Measurements from ENCODE around the gene CHST2.

The CHST2 gene

DNA sequence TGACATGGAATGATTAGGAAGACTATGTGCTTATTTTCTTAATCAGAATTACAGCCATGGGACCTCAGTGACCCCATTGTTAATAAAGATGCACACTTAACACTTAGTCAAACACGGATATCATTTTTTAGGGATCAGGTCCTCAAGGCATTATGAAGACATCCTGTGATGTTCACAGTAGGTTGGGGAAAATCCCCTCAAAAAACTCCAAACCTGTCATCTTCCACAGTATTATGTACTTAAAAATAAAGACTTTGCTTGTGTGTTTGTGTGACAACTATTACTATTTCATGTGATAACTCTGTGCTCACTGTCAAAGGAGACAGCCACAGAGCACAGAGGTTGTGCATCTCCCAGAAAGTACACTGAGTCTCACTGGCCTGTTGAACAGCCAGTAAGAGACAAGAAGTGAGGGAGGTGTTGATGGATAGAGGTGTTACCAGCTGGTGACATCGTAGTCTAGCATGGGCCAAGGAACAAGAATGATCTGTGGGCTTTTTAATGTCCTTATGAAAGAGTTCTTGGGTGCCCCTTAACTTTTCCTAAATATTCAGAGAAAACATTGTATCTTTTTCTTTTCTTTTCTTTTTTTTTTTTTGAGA, 18.0 kb downstream of the CHST2 start:
- no peak for DNase-seq

DNA sequence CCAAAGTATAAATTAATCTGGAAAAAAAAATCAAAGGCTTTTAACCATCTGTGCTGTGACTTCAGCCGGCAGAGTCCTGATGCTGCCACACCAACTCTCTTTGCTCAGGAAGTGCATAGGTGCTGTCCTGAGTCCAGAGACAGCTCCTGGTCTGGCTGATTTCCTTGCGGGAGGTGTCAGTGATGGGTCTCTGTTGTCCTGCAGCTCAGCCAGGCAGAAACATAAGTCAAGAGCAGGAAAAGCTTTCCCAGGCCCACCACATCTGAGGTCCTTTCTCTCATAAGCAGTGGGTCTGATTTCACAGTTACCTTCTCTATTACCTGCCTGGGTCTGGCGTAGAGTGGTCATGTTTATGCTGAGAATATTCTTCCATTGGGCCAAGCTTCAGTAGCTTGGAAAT, 19.4 kb downstream of the CHST2 start:
- no peak for DNase-seq

DNA sequence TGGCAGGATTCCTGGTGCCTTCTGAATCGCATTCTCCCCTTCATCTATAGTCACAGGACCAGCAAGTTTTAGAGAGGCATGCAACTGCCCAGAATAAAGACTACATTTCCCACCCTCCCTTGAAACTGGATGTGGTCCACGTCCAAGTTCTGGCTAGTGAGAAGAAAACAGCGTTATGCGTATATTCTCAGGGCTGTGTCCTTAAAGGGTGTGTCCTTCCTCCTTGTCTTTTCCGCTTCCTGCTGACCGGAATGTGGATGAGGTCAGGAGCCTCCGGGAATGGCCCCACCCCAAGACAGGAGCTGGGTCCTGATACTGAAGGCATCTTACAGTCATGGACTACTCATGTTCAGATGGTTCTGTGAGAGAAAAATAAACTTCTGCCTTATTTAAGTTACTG, 20.2 kb downstream of the CHST2 start:
- no peak for DNase-seq

DNA sequence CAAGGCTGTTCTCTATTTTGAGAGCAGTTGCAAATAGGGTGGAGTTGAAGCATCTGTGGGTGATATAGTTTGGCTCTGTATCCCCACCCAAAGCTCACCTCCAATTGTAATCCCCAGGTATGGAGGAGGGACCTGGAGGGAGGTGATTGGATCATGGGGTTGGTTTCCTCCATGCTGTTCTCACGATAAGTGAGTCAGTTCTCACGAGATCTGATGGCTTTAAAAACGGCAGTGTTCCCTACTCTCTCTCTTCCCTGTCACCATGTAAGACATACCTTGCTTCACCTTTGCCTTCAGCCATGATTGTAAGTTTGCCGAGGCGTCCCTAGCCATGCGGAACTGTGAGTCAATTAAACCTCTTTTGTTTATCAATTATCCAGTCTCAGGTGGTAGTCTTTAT, 21.0 kb downstream of the CHST2 start:
- DNase-seq: no peak

DNA sequence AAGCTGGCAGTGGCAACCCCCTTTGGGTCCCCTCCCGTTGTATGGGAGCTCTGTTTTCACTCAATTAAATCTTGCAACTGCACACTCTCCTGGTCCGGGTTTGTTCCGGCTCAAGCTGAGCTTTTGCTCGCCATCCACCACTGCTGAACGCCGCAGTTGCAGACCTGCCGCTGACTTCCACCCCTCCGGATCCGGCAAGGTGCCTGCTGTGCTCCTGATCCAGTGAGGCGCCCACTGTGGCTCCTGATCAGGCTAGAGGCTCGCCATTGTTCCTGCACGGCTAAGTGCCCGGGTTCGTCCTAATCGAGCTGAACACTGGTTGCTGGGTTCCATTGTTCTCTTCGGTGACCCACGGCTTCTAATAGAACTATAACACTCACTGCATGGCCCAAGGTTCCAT, 22.8 kb downstream of the CHST2 start:
- no peak for DNase-seq

DNA sequence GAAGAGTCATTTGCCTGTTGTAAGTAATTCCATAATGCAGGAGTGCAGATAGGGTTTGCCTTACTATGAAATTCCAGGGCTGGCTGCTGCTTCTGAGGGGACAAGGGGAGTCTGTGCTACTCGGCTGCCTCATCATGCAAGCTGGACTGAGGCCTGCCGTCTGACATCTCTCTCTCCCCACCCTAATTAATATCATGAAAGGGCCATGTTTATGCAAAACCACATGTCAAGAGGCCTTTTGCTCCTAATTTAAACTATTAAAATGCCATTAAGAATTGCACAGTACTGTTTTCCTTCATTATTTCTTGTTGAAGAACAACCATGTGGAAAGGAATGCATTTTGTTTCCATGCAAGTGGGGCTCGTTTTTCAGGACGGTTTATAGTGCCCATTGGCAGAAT, 26.3 kb downstream of the CHST2 start:
- DNase-seq: no peak

DNA sequence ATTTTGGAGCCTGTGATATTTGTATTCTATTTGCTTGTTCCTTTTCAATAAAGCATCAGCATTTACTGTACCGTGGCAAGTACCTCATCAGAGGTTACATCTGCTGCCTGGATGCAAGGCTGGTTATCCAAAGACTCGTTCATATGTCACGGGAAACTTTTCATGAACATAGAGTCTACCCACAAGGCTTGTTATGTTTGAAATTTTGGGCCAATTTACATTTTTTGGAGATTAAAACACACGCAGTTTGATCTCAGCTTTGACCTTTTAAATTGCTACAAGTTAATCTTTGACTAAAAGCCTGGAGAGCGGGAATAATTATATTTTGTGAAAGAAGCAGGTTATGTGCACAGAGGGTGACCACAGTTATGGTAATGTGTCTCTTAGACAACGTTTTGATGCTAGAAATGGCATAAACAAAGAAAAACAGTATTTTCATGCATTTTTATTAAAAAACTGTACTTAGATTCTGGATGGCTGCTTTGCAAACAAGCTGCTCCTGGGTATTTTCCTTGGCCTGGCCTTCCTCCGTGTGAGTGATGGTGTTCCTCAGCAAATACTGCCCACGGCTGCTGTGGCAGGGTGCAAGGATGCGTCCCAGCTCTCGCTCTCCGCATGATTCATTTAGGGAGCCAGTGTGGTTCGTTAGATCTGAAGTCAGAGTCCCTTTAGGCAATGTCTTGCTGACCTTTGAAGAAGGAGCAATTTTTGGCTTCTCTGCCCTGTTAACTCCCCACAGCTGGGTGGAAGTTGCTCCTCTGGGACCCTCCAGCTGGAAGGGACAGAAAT, 27.1 kb downstream of the CHST2 start:
- DNase-seq: no peak

DNA sequence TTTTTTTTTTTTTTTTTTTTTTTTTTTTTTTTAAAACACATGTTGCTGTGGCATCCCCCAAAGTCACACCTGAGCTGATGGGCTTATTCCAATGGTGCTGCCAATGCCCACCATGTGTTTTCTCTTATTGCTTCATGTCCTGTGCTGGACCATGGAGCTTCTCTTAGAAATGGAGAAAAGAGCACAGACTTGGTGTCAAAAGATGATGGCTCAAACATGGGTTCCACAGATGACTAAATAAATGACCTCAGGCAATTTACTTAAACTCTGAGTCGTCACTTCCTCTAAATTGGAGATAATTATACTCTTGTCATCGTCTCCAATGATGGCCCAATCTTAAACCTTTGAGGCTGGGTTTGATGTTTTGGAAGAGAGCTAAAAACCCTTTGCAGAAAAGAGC, 28.1 kb downstream of the CHST2 start:
- DNase-seq: no peak

DNA sequence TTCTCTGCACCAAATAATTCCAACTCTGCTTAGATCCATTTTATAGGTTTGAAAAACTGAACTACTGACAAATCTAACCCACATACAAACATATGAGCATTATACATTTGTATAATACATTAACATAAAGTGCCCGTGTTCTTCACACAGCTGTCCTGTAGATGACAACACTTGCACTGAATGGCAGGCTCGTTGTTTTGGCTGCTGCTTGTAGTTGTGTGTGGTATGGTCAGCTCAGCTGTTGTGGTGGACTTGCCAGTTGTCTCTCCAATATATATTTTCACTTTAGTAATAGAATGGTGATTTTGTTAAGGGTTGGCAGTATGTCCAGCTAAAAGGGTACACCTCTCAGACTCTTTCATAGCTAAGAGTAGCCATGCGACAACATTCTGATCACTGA, 30.5 kb downstream of the CHST2 start:
- DNase-seq: no peak

DNA sequence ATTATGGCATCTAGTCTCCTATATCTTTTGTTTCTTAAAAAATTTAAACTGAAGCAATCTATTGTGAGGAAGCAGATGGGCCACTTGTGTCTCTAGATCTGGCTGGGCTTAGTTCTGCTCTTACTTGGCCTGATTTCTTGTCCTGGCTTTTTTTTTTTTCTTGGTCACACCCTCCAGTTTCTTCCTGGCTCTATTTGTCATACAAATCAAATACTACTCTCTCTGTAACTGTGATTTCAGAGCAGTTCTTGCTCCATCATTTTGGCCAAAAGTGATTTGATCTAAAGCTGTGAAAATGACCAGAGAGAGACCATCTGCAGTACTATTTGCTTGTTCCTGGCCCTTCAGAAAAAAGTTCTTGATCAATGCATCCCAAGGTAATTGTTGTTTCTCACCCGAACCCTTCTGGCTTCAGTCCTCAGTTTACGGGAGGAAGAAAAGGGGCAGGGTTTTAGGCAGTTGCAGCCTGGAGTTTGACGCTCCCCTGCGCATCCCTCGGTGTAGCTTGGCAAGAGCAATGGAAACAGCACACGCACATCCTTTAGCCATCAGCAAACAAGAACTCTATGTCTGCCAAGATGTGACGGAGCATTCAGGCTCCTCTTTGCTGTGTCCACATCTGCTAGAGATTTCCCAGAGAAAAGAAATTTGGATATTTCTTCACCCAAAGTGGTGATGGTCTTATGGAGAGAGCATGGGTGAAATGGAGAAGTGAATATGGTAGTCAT, 31.6 kb downstream of the CHST2 start:
- DNase-seq: no peak

DNA sequence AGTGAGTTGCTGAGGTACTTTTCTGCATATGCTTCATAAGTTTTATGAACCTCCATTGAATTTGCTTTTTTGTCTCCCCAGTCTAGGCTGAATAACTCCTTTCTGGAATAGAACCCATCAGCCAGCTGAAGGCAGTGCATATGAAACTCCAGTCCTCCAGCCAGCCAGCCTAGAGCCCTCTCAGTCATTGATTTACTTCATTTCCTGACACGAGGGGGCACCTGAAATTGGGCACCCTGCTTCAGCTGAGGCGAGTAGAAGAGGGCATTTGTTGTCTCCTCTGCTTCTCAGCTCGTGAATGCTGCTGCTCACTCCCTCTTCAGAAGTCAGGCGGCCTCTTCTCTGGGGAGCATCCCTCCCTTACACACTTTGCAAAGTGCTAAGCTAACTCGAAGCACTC, 32.5 kb downstream of the CHST2 start:
- DNase-seq: no peak

DNA sequence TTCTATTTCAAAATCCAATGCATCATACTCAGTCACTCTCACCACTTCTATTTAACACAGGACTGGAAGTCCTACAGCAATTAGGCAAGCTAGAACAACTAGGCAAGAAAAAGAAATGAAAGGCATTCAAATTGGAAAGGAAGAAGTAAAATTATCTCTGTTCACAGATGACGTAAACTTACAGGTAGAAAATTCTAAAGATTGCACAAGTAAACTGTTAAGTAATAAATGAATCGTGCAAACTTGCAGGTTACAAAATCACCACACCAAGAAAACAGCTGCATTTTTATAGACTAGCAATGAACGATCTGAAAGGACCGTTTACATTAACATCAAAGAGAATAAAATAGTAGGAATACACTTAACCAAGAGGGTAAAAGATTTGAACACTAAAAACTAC, 36.2 kb downstream of the CHST2 start:
- no peak for DNase-seq

DNA sequence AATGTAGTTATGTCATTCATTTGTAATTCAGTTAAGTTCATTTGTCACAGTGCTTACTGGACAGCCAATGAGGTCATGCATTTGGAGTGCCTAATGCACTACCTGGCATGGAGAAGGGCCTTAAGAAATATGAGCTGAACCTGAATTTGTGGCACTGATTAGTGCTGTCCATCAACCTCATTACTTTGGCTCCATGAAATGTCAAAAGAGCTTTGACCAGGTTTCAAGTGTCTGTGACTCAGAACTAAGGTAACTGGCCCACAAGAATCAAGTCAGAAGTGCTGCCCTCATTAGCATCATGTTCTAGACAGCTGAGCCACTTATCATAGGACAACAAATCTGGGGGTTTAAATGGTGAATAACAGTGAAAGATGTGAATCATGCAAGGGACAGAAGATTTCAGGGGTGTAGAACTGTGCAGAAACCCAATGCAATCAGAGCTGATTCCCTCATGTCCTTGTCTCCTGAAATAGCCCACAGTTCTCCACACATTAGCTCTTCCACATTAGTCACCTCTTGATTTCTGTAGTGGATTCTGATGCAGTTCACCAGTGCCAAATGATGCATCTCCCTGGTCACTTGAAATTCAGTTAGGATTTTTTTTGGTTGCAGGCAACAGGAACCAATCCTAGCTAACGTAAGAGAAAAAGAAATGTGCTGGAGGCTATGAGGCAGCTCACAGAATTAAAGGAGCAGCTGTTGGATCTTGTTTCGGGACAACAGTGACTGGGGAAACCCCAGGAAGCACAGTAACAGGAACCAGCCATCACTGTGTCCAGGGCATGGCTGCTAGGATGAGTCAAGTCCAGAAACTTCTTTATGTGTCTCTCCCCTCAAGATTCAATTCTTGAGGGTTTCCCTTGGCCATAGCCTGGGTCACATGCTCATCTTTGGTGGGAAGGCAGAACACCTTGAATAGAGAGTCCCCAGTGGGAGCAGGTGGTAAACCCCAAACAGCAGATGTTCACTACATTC, 38.7 kb downstream of the CHST2 start:
- DNase-seq: no peak

DNA sequence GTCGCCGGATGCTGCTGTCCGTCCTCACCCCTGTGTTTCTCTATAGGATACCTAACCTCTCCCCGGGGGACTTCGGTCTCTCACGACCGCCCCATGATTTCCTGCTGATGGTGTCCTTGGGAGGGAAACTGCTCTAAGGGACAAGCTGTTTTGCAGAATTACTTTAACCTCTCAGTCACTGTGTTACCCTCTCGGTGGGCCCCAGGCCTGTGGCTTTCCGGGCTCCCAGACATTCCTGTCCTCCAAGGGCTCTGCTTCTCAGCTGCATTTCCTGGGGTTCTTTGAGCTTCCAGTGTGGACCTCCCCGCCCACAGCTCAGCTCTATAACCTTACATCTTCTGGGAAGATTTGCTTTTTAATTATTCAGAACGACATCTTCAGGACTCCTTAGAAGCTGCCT, 40.9 kb downstream of the CHST2 start:
- DNase-seq: no peak

DNA sequence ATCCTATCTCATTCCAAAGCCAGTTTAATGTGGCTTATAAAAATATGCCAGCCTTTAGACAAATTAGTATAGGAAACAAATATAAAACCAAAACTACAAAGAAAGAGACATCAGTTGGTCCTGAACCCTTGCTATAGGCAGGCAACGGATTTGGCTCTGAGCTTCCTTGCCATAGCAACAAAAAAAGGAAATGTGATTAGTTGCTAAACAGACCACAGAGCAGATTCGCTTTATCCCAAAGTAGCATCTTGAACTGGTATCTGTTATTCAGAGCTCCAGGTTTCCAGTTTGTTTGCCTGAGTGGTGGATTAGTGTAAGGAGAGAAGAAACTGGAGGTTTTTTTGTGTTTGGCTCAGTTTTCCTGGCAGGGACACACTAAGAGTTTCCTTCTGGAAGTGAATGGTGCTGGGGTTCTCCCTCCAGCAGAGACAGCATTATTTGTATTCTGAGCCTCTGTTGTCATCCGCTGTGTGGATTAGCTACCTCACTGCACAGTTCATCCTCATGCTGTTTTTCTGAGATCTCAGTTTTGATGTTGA, 44.1 kb downstream of the CHST2 start:
- no peak for DNase-seq

DNA sequence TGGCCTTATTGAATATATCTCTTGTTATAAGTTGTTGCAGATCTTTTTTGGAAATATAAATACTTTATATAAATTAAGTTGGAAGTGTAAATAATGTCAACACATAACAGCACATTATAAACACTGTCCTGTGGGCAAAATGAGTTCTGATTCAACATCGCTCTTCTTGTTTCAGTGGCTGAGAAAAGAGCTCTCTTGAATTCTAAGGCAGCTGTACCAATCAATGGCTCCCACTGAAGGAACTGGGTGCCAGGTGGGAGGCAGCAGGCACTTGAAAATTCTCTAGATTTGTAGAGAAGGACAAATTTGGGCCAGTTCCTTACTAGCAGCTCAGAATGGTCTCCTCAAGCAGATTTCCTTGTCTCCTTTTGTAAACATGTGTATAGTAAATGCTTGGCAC, 45.6 kb downstream of the CHST2 start:
- no peak for DNase-seq

DNA sequence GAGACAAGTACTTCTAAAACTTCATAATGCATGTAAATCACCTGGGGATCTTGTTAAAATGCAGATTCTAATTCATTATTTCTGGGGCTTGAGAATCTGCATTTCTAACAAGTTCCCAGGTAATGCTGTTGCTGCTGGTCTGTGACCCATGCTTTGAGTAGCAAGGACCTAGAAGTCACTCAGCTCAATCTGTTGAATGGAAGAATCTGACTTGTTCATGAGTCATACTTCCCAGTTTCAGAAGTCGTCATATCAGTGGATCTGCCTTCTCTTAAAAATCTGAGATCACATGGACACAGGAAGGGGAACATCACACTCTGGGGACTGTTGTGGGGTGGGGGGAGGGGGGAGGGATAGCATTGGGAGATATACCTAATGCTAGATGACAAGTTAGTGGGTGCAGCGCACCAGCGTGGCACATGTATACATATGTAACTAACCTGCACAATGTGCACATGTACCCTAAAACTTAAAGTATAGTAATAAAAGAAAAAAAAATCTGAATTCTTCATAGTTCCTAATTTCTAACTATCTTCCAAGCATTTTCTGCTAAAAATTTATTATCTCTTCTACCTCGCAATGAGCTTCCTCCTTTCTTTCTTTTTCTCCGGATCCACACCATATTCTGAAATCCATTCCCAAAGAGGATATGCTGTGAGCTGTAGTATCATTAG, 46.2 kb downstream of the CHST2 start:
- peak; percentile 6 for DNase-seq

DNA sequence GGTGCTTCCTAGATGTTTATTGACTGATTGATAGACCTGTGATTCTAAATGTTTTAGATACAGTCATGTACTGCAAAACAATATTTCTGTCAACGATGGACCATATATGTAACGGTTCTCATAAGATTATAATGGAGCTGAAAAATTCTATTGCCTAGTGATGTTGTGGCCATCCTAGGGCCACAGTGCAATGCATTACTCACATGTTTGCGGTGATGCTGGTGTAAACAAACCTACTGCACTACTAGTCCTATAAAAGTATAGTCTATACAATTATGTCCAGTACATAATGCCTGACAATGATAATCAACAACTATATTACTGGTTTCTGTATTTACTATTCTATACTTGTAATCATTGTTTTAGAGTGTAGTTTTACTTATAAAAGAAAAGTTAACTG, 46.8 kb downstream of the CHST2 start:
- no peak for DNase-seq

DNA sequence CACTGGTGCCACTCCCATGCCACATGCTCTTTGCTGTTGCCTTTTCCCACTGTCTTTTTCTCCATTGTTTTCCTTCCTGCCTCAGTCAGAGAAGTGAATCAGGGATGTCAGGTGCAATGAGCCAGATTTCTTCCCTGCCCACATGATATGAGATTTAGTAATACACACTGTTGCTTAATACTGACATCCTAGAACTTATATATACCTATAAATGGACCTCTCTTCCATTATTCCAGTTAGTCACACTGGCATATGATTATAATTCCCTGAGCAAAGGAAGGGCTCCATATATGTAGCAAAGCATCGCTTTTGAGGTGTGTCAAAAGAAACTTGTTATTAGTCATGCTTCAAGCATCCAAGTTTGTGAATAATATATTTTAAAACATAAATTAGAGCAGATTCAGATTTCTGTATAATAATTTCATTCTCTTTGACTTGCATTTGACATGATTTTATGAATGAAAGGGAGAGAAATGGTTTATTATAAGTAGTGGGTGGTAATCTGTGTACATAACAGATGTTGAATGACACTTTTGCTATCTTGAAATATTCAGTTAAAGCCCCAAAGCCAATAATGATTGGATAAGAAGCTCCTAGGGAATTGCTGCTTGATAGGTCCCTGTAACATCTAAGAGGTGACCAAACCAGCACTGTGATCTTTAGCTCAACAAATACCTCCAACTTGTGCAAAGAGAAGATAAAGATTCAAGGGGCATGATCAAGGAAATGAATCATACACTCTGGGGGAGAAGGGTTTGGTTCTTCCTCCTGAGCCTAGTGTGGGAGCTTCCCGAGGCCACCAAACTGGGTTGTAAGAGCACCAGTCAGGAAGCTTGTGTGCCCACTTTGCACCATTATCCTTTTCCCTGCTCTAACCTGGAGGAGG, 48.6 kb downstream of the CHST2 start:
- DNase-seq: peak; percentile 66

DNA sequence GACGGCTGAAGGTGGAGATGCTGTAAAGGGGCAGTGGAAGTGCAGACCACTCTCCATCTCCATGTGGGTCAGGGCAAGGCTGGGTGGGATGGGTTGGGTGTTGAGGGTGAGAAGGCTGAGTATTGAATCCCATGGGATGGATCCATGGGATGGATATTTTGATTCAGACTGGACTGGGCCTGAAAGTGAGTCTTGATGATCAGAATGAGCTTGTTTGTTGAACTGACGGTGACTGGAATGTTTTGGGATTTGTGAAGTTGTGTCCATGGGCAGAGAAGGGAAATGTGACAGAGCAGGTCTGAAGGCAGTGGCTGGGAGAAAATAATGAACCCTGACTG, 49.3 kb downstream of the CHST2 start:
- DNase-seq: no peak

DNA sequence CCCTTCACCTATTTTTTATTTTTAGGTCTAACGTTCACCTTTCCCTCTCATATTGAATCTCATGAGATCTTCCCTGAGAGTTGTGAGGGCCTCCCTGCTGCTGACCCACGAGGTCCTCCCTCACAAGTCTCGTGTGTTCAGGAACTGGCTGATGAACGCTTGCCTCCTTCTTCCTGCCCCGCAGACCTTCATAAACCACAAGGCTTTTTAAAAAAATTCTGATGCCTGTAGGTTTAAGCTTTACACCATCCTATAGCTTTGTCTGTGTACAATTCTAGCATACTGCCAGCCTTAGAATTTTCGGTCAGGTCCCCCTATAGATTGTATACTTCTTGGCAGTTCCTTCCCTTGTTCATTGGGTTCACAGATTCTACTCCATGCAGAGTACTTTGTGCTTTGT, 50.5 kb downstream of the CHST2 start:
- DNase-seq: peak; percentile 39
